HG03060 (cell line): ENCODE data around the gene FAM9C.
"Not testable (repeated sequence)": the region's sequence is repeated elsewhere in the genome, so short reads cannot be mapped to it uniquely, and the experiment has no call there.

ENCODE experiments used
- ATAC-seq: cut with Tn5 transposase; IDR thresholded peaks from one replicate; pipeline ENCODE4 v1.9.1; 2021; ENCODE audit warnings: low read depth, moderate number of reproducible peaks; ENCODE audit not compliant: unreplicated experiment

FAM9C gene

DNA sequence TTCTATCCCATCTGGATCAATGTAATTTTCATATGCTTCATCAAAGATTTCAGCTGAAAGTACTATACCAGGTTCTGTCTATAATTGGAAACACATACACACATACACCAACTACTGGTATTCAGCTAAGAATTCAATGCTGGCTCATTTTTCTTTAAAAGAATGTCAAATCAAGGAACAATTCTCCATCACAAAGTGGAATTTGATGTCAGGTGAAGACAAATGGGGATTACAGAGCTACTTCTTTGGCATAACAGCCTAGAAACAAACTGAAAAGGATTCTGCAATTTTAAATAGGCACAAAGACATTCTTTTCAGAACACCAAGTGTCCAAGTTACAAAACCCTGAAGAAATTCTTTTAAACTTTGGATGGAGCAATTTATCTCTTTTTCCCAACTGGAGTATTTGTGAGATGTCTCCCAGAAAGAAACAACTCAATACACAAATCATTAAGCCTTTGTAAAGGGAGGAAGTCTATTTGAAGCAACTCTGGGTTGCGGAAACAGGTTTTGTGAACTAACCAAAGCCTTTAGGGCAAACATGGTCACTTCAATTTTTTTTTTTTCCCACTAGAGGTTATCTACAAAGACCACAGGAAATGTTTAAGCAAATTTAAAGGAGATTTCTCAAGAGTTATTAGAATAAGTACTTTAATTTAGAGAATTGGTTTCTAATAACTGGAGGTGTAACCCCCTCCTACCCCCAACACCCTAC, 1.9 kb upstream of the FAM9C start:
- no peak for ATAC-seq

DNA sequence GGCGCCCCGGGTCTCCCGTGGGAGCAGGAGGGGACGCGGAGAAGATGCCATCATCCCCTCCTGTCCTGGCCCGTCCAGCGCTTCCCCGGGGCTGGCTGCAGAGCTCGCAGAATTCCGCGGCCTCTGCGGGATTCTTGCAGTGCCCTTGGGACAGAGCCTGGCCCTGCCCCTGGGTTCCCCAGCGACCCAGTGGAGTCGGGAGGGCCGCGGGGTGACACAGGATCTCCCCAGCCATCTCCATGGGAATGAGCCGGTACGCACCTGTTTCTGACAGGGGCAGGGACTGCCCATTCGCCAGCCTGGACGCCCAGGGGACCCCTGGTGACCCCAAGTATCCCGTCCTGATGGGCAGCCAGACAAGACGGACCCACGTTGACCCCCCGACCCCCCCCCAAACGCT, 482 bp downstream of the FAM9C start:
- ATAC-seq: no peak

GRCh38 chrX:13043138-13043537, 1.3 kb downstream of the FAM9C start:
- no peak for ATAC-seq

GRCh38 chrX:13036896-13037295, 7.5 kb downstream of the FAM9C start:
- no peak for ATAC-seq

GRCh38 chrX:13033193-13033592, 11.2 kb downstream of the FAM9C start:
- no peak for ATAC-seq

GRCh38 chrX:13029887-13030771, 14.3 kb downstream of the FAM9C start:
- no peak for ATAC-seq

DNA sequence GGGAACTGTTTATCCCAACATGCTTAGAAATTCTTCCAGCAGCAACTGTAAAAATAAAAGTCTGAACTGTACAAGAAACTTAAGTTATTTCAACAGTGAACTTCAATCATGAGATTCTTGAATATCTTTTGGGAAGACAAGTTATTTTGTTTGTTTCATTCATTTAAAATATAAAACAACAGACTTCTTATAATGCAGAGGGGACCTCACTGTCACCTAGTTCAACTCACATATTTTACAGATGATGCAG, 14.9 kb downstream of the FAM9C start:
- ATAC-seq: no peak

DNA sequence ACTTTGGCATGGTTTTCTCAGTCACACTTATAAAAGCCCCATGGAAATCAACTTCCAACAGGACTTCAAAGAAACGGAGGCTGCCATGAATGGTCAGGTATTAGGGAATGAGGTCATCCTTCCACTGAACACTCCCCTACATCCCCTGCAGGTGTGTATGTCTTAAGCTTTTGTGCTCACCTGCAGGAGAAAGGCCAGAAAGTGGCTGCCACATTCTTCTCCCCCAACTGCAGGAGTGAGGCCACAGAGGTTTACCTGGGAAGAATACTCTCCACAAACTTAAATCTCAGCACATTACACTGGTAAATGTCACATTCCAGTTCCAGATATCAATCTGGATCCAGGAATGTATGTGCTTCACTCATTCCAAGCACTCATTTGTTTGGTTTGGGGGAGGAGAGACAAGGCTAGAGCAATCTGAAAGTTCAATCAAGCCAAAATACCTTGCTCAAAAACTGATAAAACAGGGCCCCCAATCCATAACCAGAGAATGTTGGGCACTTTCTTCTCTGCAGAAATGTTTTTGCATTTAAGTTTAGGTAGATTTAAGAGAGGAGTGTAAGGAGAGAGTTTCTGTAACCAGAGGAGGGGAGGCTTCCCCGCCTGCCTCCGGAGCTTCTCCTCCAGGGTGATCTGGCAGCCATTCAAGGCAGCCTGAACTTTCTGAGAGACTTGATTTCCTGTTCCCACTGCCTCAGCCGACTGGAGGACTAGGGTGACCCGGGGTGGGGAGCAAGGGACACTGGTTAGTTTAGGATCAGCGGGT, 15.4 kb downstream of the FAM9C start:
- ATAC-seq: no peak

DNA sequence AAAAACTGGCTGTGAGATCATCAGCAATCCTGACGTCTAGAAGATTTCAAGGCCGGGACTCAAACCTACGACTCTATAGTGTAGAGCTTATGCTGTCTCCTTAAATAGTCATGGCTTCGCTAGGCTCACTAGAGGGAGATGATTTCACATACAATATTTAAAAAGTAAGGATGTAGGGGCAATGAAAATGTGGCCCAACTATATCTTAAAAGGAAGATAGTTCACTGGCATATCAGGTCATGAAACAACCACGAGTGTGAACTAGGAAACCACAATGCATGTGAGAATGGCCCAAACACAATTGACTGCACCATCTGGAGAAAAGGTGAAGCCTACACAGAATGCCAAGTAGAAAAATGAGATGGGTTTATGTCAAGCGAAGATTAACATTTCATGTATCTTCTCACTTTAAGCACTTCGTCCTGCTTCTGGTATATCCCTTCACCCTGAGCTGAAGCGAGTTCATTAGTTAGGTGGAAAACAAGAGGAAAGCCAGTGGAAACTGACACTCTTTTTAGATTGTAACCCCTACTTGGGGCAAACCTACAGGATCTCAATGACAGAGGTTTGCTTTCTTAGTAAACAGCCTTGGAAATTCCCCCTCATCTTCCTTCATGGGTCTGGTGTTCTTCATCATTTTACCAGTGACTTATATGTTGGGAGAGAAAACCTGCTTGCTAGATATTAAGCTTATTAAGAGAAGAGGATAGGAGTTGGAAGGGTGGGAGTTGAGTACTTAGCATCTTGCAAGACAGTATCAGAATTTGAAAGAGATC, 17.4 kb downstream of the FAM9C start:
- no peak for ATAC-seq

DNA sequence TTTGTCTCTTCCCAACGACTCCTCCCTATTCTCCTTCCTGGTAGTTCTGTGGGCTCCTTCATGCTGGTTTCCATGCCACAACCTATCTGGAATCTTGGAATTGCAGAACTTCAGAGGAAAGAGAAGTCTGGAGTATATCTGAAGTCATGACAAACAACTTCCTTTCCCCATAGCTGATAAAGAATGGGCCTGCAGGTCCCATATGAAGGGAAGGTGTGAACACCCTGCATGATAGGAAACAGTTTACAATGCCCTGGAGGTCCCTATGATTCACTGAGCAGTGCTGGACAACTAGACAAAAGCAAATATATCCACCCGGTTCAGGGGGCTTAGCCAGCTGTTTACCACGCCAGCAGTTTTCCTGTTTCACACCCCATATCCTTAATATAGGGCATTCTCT, 19.4 kb downstream of the FAM9C start:
- ATAC-seq: no peak

DNA sequence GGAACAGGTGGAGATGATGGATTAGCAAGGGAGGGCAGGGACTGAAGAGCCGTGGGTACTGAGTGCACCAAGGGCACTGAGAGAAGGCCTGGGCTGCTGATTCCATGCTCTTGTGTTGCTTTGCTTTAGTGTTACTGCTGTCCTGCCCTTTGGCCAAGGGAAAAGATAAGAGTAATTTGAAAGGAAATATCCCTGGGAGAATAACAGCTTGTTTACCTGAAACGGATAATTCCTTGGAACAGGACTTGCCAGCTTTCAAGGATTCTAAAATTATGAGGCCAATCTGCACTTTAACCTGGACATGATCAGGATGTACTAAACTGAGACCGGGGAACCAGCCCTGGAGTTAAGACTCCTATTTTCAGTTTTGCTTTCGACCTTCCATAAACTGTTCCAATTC, 20.4 kb downstream of the FAM9C start:
- no peak for ATAC-seq

DNA sequence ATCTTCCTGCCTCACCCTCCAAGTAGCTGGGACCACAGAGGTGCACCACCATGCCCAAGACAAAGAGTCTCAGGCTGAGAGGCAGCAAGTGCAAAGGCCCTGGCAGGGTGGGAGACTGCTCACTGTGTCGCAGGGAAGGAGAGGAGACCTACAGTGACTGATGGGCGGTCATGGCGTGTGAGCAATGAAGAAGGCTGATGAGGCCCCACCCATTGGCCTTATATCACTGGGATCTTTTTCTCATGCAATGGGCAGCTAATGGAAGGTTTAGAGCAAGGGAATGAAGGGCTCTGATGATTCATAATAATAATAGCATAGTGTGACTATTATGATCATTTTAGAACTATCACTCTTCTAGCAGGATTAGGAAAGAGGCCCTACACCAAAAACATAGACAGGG, 20.9 kb downstream of the FAM9C start:
- ATAC-seq: no peak

- ATAC-seq: peak; percentile 55
These were observed 21.5 kb downstream of the FAM9C start for GRCh38 chrX:13022926-13023325.

- ATAC-seq: not testable (repeated sequence)
These were observed 27.7 kb downstream of the FAM9C start for GRCh38 chrX:13016731-13017130.

GRCh38 chrX:13015536-13016236, 28.7 kb downstream of the FAM9C start:
- ATAC-seq: no peak

GRCh38 chrX:13014111-13015096, 30.0 kb downstream of the FAM9C start:
- ATAC-seq: no peak

GRCh38 chrX:13013363-13014110, 30.9 kb downstream of the FAM9C start:
- ATAC-seq: no peak

DNA sequence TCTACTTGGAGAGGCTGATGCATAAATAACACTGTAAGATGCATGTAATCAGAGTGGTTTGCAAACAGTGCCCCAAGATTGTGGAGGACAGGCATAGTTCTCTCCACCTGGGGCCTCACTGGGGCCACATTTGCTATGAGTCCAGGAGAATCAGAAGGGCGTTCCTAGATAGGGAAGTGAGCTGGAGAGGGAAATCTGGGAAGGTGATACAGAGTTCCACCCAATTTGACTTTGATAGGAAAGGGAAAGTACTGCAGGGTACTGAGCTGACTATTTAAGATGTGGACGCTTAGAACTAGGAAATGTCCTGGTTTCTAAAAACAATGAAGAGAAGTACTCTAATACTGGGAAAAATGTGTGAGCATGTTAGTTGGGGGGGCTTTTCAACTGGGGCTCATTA, 33.9 kb downstream of the FAM9C start:
- no peak for ATAC-seq
